HepG2 (cell line): Measurements from ENCODE around the gene MACROD2. TPM values are rescaled to one million over a fixed set of nuclear protein-coding genes. Genes with fewer than 3 reads are reported as not detected.
A peak's percentile ranks its signal among the peaks of the same experiment; 100 is the strongest.

Experiments used
- DNMT1 ChIP-seq: sonication (generic); formaldehyde crosslinking; IDR thresholded peaks from 2 replicates; pipeline ENCODE4 v1.5.1; 2020; ENCODE audit warnings: mild to moderate bottlenecking, missing genetic modification reagents
- KAT2B ChIP-seq: fragments of 150-350 bp; IDR thresholded peaks from 2 replicates; pipeline ENCODE4 v1.6.1; 2014; ENCODE audit warnings: low read depth, low read length, borderline replicate concordance
- KDM2A ChIP-seq: sonication (generic); formaldehyde crosslinking; IDR thresholded peaks from 2 replicates; pipeline ENCODE4 v1.4.0; 2020; ENCODE audit warnings: low read depth, missing genetic modification reagents, borderline replicate concordance
- KDM5A ChIP-seq: fragments of 200-600 bp; sonication (generic); IDR thresholded peaks from 2 replicates; pipeline ENCODE4 v1.7.0; 2018; ENCODE audit warnings: antibody characterized with exemption, mild to moderate bottlenecking, low read length, borderline replicate concordance
- MLLT10 ChIP-seq: sonication (generic); formaldehyde crosslinking; IDR thresholded peaks from 2 replicates; pipeline ENCODE4 v1.4.0; 2020; ENCODE audit warnings: missing genetic modification reagents
- NFATC3 ChIP-seq: sonication (generic); formaldehyde crosslinking; IDR thresholded peaks from 2 replicates; pipeline ENCODE4 v1.5.1; 2020; ENCODE audit warnings: mild to moderate bottlenecking, missing genetic modification reagents
- POGZ ChIP-seq: sonication (generic); formaldehyde crosslinking; IDR thresholded peaks from 2 replicates; pipeline ENCODE4 v1.4.0; 2020; ENCODE audit warnings: mild to moderate bottlenecking, missing genetic modification reagents
- TGIF2 ChIP-seq: IDR thresholded peaks from 2 replicates; pipeline ENCODE4 v1.6.1; 2016; ENCODE audit warnings: control low read depth, missing compliant biosample characterization
- ZFP36 ChIP-seq: fragments of 150-350 bp; IDR thresholded peaks from 2 replicates; pipeline ENCODE4 v1.6.1; 2018; ENCODE audit warnings: borderline replicate concordance, low read length, low read depth; ENCODE audit not compliant: partially characterized antibody
- ZNF12 ChIP-seq: sonication (generic); formaldehyde crosslinking; IDR thresholded peaks from 2 replicates; pipeline ENCODE4 v1.5.0; 2020; ENCODE audit warnings: missing genetic modification reagents
- polyA plus RNA-seq, 8 experiments: library from polyadenylated mRNA; depleted of rRNA in 3 of 8; stranded (reverse) in 7 of 8; unstranded in 1 of 8; fragments of >200 nt; fragmentation: Illumina TruSeq in 4 of 8; extraction: Trizol in 4 of 8; gene quantifications; 2 replicates each; pipeline versions ENCODE4 v1.2.1 to v1.2.3, GENCODE V29; 2011 to 2016; ENCODE audit warnings: low read depth in 4 of 8, missing spikeins in 1 of 8, mixed read lengths in 1 of 8; ENCODE audit not compliant: insufficient read depth in 1 of 8
- total RNA-seq, 5 experiments: library from RNA; depleted of rRNA; stranded (reverse); fragments of >200 nt; fragmentation: Illumina TruSeq; extraction: Trizol; gene quantifications; 2 replicates each; pipeline ENCODE4 v1.2.3, GENCODE V29; 2016; ENCODE audit warnings: low read depth in 1 of 5
- TF ChIP-seq, protein P1 (sequence below): sonication (generic); formaldehyde crosslinking; IDR thresholded peaks from one replicate; pipeline ENCODE4 v1.5.1; 2020; ENCODE audit warnings: mild to moderate bottlenecking, missing genetic modification reagents; ENCODE audit errors: not compliant biosample characterization
- TF ChIP-seq, protein P2 (sequence below): sonication (generic); formaldehyde crosslinking; IDR thresholded peaks from 2 replicates; pipeline ENCODE4 v1.4.0; 2020; ENCODE audit warnings: missing genetic modification reagents, borderline replicate concordance
- TF ChIP-seq, protein P3 (sequence below): sonication (generic); formaldehyde crosslinking; IDR thresholded peaks from 2 replicates; pipeline ENCODE4; 2020; ENCODE audit warnings: missing genetic modification reagents, mild to moderate bottlenecking, borderline replicate concordance

The MACROD2 gene
- total and polyA plus RNA-seq, 2 of the 13 experiments (the other 11 are each of a cell fraction or from before 2014, with no cell fraction given), result 0.13 to 0.51 TPM

DNA sequence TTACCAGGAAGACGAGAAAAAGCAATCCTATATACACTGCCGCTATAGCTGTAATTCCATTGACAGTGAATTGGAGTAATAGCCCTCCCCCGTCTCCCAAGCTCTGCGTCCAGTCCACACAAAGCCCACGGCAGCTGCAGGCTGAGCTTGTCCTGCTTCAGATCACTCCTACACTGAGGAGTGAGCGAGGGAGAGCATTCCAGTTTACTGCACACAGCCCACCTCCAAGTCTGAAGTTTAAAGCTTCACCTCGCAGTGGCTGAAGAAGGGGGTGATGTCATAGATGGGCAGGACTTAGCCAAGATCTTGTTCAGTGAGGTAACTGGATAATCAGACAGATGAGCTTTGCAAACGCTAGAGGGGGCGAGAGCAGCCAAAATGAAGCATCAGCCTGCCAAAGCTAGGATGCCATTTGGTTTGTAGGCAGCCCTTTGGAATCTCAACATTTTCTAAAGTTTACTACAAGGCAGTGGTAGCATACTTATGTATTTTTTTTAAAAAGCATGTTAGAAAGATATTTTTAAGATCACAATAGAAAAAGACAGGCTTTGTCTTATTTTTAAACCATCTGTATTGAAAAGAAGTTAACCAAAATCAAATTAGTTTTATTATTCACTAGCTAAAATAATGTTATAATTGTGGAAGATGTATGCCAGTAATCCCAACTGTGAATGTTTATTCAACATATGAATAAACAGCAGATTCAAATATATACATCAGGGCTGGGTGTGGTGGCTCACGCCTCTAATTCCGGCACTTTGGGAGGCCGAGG is 342.3 kb downstream of the MACROD2 start, which contains the start of gene FLRT3 (continued):
- TF ChIP-seq, protein P1, sequence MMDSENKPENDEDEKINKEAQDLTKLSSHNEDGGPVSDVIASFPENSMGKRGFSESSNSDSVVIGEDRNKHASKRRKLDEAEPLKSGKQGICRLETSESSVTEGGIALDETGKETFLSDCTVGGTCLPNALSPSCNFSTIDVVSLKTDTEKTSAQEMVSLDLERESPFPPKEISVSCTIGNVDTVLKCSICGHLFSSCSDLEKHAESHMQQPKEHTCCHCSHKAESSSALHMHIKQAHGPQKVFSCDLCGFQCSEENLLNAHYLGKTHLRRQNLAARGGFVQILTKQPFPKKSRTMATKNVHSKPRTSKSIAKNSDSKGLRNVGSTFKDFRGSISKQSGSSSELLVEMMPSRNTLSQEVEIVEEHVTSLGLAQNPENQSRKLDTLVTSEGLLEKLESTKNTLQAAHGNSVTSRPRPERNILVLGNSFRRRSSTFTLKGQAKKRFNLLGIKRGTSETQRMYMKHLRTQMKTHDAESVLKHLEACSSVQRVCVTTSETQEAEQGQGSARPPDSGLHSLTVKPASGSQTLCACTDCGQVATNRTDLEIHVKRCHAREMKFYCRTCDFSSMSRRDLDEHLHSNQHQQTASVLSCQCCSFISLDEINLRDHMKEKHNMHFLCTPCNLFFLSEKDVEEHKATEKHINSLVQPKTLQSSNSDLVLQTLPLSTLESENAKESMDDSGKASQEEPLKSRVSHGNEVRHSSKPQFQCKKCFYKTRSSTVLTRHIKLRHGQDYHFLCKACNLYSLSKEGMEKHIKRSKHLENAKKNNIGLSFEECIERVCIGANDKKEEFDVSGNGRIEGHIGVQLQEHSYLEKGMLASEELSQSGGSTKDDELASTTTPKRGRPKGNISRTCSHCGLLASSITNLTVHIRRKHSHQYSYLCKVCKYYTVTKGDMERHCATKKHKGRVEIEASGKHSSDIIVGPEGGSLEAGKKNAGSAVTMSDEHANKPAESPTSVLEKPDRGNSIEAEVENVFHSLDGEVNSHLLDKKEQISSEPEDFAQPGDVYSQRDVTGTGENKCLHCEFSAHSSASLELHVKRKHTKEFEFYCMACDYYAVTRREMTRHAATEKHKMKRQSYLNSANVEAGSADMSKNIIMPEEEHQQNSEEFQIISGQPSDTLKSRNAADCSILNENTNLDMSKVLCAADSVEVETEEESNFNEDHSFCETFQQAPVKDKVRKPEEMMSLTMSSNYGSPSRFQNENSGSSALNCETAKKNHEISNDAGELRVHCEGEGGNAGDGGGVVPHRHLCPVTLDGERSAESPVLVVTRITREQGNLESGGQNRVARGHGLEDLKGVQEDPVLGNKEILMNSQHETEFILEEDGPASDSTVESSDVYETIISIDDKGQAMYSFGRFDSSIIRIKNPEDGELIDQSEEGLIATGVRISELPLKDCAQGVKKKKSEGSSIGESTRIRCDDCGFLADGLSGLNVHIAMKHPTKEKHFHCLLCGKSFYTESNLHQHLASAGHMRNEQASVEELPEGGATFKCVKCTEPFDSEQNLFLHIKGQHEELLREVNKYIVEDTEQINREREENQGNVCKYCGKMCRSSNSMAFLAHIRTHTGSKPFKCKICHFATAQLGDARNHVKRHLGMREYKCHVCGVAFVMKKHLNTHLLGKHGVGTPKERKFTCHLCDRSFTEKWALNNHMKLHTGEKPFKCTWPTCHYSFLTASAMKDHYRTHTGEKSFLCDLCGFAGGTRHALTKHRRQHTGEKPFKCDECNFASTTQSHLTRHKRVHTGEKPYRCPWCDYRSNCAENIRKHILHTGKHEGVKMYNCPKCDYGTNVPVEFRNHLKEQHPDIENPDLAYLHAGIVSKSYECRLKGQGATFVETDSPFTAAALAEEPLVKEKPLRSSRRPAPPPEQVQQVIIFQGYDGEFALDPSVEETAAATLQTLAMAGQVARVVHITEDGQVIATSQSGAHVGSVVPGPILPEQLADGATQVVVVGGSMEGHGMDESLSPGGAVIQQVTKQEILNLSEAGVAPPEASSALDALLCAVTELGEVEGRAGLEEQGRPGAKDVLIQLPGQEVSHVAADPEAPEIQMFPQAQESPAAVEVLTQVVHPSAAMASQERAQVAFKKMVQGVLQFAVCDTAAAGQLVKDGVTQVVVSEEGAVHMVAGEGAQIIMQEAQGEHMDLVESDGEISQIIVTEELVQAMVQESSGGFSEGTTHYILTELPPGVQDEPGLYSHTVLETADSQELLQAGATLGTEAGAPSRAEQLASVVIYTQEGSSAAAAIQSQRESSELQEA (CRISPR knock-in tag), result no peak
- TF ChIP-seq, protein P2, sequence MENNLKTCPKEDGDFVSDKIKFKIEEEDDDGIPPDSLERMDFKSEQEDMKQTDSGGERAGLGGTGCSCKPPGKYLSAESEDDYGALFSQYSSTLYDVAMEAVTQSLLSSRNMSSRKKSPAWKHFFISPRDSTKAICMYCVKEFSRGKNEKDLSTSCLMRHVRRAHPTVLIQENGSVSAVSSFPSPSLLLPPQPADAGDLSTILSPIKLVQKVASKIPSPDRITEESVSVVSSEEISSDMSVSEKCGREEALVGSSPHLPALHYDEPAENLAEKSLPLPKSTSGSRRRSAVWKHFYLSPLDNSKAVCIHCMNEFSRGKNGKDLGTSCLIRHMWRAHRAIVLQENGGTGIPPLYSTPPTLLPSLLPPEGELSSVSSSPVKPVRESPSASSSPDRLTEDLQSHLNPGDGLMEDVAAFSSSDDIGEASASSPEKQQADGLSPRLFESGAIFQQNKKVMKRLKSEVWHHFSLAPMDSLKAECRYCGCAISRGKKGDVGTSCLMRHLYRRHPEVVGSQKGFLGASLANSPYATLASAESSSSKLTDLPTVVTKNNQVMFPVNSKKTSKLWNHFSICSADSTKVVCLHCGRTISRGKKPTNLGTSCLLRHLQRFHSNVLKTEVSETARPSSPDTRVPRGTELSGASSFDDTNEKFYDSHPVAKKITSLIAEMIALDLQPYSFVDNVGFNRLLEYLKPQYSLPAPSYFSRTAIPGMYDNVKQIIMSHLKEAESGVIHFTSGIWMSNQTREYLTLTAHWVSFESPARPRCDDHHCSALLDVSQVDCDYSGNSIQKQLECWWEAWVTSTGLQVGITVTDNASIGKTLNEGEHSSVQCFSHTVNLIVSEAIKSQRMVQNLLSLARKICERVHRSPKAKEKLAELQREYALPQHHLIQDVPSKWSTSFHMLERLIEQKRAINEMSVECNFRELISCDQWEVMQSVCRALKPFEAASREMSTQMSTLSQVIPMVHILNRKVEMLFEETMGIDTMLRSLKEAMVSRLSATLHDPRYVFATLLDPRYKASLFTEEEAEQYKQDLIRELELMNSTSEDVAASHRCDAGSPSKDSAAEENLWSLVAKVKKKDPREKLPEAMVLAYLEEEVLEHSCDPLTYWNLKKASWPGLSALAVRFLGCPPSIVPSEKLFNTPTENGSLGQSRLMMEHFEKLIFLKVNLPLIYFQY (CRISPR knock-in tag), result no peak
- TF ChIP-seq KDM2A (CRISPR knock-in tag) (peak; percentile 52), MLLT10 (CRISPR knock-in tag) (no peak), POGZ (CRISPR knock-in tag) (peak; percentile 78), KAT2B (no peak), ZNF12 (CRISPR knock-in tag) (no peak), KDM5A (no peak), ZFP36 (no peak), DNMT1 (CRISPR knock-in tag) (no peak), NFATC3 (CRISPR knock-in tag) (no peak), TGIF2 (CRISPR knock-in tag) (peak; percentile 19; the same call in 1 of the 2 replicates)
- TF ChIP-seq, protein P3, sequence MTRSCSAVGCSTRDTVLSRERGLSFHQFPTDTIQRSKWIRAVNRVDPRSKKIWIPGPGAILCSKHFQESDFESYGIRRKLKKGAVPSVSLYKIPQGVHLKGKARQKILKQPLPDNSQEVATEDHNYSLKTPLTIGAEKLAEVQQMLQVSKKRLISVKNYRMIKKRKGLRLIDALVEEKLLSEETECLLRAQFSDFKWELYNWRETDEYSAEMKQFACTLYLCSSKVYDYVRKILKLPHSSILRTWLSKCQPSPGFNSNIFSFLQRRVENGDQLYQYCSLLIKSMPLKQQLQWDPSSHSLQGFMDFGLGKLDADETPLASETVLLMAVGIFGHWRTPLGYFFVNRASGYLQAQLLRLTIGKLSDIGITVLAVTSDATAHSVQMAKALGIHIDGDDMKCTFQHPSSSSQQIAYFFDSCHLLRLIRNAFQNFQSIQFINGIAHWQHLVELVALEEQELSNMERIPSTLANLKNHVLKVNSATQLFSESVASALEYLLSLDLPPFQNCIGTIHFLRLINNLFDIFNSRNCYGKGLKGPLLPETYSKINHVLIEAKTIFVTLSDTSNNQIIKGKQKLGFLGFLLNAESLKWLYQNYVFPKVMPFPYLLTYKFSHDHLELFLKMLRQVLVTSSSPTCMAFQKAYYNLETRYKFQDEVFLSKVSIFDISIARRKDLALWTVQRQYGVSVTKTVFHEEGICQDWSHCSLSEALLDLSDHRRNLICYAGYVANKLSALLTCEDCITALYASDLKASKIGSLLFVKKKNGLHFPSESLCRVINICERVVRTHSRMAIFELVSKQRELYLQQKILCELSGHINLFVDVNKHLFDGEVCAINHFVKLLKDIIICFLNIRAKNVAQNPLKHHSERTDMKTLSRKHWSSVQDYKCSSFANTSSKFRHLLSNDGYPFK, result no peak
